Measurements from ENCODE around the gene RANBP3.

GRCh38 chr19:5968431-5969373 is 9.2 kb downstream of the RANBP3 start:
- TF ChIP-seq ZFP30 (CRISPR knock-in tag; IDR thresholded peaks at IDR 0.05) (no peak), ESRRG (CRISPR knock-in tag; IDR thresholded peaks at IDR 0.05) (no peak), ZC3H10 (CRISPR knock-in tag; IDR thresholded peaks at IDR 0.05) (no peak), ISL1 (CRISPR knock-in tag; IDR thresholded peaks at IDR 0.05) (no peak), TOX (CRISPR knock-in tag; IDR thresholded peaks at IDR 0.05; ENCODE audit: borderline replicate concordance) (no peak), RARB (CRISPR knock-in tag; IDR thresholded peaks at IDR 0.05) (no peak), OSR1 (CRISPR knock-in tag; IDR thresholded peaks at IDR 0.05) (no peak)

All from SK-N-SH treated with all-trans-retinoic acid at 6 μM for 48 hours (cell line).